HG03342 (cell line): ENCODE measurements around the gene VIL1.

Experiments
- ATAC-seq: cut with Tn5 transposase; IDR thresholded peaks from one replicate; pipeline ENCODE4 v1.9.1; 2021; ENCODE audit warnings: mild to moderate bottlenecking, moderate library complexity; ENCODE audit not compliant: unreplicated experiment

Gene VIL1

GRCh38 chr2:218394298-218395089 is 24.4 kb upstream of the VIL1 start:
- ATAC-seq: no peak

- ATAC-seq: no peak
Measured at GRCh38 chr2:218395090-218395444, 23.9 kb upstream of the VIL1 start.

- ATAC-seq: no peak
Measured at GRCh38 chr2:218395456-218395825, 23.5 kb upstream of the VIL1 start.

- ATAC-seq: peak; percentile 48
Measured at GRCh38 chr2:218395826-218396687, 22.9 kb upstream of the VIL1 start.

- ATAC-seq: no peak
Measured at GRCh38 chr2:218396688-218397462, 22.0 kb upstream of the VIL1 start.

- no peak for ATAC-seq
Measured at GRCh38 chr2:218397463-218397819, 21.5 kb upstream of the VIL1 start.

- peak; percentile 17 for ATAC-seq
Measured at GRCh38 chr2:218397820-218398436, 21.0 kb upstream of the VIL1 start.

- peak; percentile 25 for ATAC-seq
Measured at GRCh38 chr2:218398437-218399390, 20.2 kb upstream of the VIL1 start.

GRCh38 chr2:218399391-218400166 is 19.3 kb upstream of the VIL1 start, which contains the start of gene CTDSP1:
Gene CTDSP1 (plus strand): TSS chr2:218399868. CDS start chr2:218400091, 223 bp downstream.
- ATAC-seq: peak; percentile 39

GRCh38 chr2:218400167-218400929 is 18.6 kb upstream of the VIL1 start:
- ATAC-seq: no peak

GRCh38 chr2:218400930-218401881 is 17.7 kb upstream of the VIL1 start:
- no peak for ATAC-seq

GRCh38 chr2:218401890-218402289 is 17.0 kb upstream of the VIL1 start:
- no peak for ATAC-seq

GRCh38 chr2:218402491-218402901 is 16.4 kb upstream of the VIL1 start:
- ATAC-seq: no peak

GRCh38 chr2:218402911-218403411 is 16.0 kb upstream of the VIL1 start:
- no peak for ATAC-seq

GRCh38 chr2:218403810-218404209 is 15.1 kb upstream of the VIL1 start:
- no peak for ATAC-seq

GRCh38 chr2:218404351-218405085 is 14.4 kb upstream of the VIL1 start:
- no peak for ATAC-seq
